ENCODE data around the gene KCNQ1OT1. TPM values are rescaled to one million over a fixed set of nuclear protein-coding genes. Genes with fewer than 3 reads are reported as not detected.
A peak's percentile ranks its signal among the peaks of the same experiment; 100 is the strongest.

The KCNQ1OT1 gene
- polyA plus RNA-seq, 1 donor from 2014 or later, result 0.09 TPM

DNA sequence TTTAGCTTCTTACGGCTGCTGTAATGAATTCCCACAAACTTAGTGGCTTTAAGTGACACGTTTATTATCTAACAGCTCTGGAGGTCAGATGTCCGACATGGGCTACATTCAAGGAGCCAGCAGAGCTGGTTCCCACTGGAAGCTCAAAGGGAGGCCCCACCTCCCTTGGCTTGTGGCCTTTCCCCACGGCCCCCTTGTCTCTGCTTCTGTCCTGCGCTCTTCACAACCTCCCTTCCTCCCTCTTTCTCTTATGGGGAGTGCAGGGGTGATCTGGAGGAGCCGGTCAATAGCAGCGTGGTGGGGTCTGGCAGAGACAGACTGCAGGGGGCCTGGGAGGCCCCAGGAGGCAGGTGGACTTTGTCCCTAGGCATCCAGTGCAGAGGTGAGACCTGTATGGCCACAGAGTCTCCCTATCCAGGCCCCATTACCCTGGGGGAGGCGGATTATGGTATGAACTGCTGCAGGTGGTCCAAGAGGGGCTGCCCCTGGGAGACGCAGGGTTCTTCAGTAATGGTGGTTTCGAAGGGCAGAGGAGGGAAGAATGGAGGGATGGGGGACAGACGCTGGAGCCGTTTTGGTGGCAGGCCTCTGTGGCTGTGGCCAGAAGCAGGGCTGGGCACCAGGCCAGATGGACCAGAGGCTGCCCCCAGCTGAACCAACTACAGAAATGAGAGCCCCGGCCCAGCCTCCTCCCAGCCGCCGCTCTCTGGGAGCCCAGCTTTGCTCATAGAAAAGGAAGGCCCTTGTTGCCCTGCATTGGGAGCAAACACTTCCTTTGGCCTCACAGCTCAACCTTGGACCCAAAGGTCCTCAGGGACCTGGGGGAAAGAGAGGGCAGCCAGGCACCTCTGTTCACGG lies 30.7 kb upstream of the KCNQ1OT1 start:
- peaks cover 5% of the 10 kb centered on the region for H3K36me3 Mint-ChIP-seq
- H3K27ac Mint-ChIP-seq, result no peak overlapping the region
- H3K27me3 Mint-ChIP-seq, result no peaks in the 10 kb centered on the region
- no peaks in the 10 kb centered on the region for H3K9me3 Mint-ChIP-seq
- H3K4me3 Mint-ChIP-seq, result no peak overlapping the region
- H3K4me1 Mint-ChIP-seq, result peaks cover 0 to 2% (median 0%) of the 10 kb centered on the region in 3 donors

- Mint-ChIP-seq H3K36me3 (peaks cover 5% of the 10 kb centered on the region), H3K4me1 (peaks cover 0 to 2% (median 0%) of the 10 kb centered on the region in 3 donors), H3K9me3 (no peaks in the 10 kb centered on the region), H3K4me3 (no peak overlapping the region), H3K27me3 (no peaks in the 10 kb centered on the region), H3K27ac (peak overlapping the region in 1 of 3 donors; percentile 53)
These were observed 30.0 kb upstream of the KCNQ1OT1 start for GRCh38 chr11:2729841-2730240.

GRCh38 chr11:2728663-2729332 lies 29.0 kb upstream of the KCNQ1OT1 start:
- Mint-ChIP-seq H3K36me3 (peaks cover 7% of the 10 kb centered on the region), H3K27me3 (peaks cover 1% of the 10 kb centered on the region), H3K27ac (peak overlapping the region in 1 of 3 donors; percentile 27)

GRCh38 chr11:2728128-2728662 lies 28.4 kb upstream of the KCNQ1OT1 start:
- H3K27ac Mint-ChIP-seq, result no peak overlapping the region
- no peaks in the 10 kb centered on the region for H3K9me3 Mint-ChIP-seq
- H3K27me3 Mint-ChIP-seq, result peaks cover 1% of the 10 kb centered on the region
- no peak overlapping the region for H3K4me3 Mint-ChIP-seq
- peaks cover 6% of the 10 kb centered on the region for H3K36me3 Mint-ChIP-seq
- peaks cover 0 to 4% (median 0%) of the 10 kb centered on the region in 3 donors for H3K4me1 Mint-ChIP-seq

More at GRCh38 chr11:2728663-2729332, 29.0 kb upstream of the KCNQ1OT1 start:
- Mint-ChIP-seq H3K4me1 (peaks cover 0 to 4% (median 0%) of the 10 kb centered on the region in 3 donors), H3K4me3 (no peak overlapping the region), H3K9me3 (no peaks in the 10 kb centered on the region)

DNA sequence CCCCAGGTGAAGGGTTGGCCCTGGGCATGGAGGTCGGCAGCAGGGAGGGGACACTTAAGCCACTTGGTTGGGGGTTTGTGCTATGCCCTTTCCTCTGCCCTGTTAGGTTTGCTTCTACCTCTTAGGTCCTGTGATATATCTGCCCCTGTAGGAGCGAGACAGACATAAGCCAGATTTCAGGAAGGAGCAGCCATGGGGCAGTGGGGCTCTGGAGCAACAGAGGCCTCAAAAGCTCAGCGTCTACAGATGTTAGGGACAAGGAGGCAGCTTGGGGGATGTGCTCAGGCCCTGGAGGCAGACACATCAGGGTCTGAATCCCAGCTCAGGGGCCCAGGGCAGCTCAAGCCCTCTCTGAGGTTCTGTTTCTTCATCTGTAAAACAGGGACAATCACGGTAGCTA lies 27.2 kb upstream of the KCNQ1OT1 start:
- Mint-ChIP-seq H3K4me1 (peaks cover 0 to 4% (median 0%) of the 10 kb centered on the region in 3 donors), H3K4me3 (no peak overlapping the region), H3K27ac (peak overlapping the region in 1 of 3 donors; percentile 45), H3K9me3 (no peaks in the 10 kb centered on the region), H3K36me3 (peaks cover 7% of the 10 kb centered on the region), H3K27me3 (peaks cover 1% of the 10 kb centered on the region)

- no peaks in the 10 kb centered on the region for H3K9me3 Mint-ChIP-seq
- peaks cover 7% of the 10 kb centered on the region for H3K36me3 Mint-ChIP-seq
- H3K27ac Mint-ChIP-seq, result no peak overlapping the region
- H3K4me3 Mint-ChIP-seq, result no peak overlapping the region
- peaks cover 1% of the 10 kb centered on the region for H3K27me3 Mint-ChIP-seq
- peaks cover 0 to 4% (median 0%) of the 10 kb centered on the region in 3 donors for H3K4me1 Mint-ChIP-seq
These were observed 25.8 kb upstream of the KCNQ1OT1 start for GRCh38 chr11:2725368-2726300.

DNA sequence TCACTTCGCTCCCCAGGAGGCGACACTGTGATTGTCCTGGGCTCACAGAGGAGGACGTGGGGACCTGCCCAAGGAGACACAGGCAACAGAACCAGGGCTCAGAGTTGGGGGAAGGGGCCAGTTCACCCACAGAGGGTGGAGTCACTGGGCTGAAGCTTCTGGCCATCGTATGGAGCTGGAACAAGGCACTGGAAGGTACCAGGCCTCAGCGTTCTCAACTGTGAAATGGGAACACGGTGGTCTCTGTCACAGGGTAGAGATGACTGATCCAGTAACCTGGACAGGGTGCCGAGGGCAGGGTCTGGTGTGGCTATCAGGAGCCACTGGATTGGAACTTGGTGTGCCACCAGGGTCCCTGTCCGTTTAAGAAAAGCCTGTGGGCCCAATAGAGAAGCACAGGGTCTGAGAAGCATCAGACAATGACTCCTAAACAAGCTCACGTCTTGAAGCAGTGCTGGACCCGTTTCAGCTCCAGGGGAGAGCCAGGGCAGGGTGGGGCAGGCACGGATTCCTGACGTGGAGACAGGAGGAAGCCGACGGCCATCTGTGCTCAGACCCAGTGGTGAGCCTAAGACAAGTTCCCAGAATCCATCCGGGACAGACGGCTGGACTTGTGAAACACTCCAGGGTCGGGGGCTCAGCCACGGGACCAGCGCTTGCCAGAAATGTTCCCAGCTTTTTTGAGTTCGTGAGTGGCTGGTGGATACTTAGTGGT lies 25.0 kb upstream of the KCNQ1OT1 start:
- Mint-ChIP-seq H3K4me3 (peak overlapping the region in 1 of 4 donors; percentile 15), H3K4me1 (peaks cover 0 to 4% (median 0%) of the 10 kb centered on the region in 3 donors), H3K27me3 (peaks cover 1% of the 10 kb centered on the region), H3K36me3 (peaks cover 7% of the 10 kb centered on the region), H3K9me3 (no peaks in the 10 kb centered on the region), H3K27ac (no peak overlapping the region)

- H3K4me3 Mint-ChIP-seq, result no peak overlapping the region
- H3K27me3 Mint-ChIP-seq, result peaks cover 1% of the 10 kb centered on the region
- no peaks in the 10 kb centered on the region for H3K9me3 Mint-ChIP-seq
- peaks cover 4% of the 10 kb centered on the region for H3K36me3 Mint-ChIP-seq
- H3K27ac Mint-ChIP-seq, result no peak overlapping the region
- peaks cover 0 to 4% (median 0%) of the 10 kb centered on the region in 3 donors for H3K4me1 Mint-ChIP-seq
These were observed 24.3 kb upstream of the KCNQ1OT1 start for GRCh38 chr11:2724104-2724503.

DNA sequence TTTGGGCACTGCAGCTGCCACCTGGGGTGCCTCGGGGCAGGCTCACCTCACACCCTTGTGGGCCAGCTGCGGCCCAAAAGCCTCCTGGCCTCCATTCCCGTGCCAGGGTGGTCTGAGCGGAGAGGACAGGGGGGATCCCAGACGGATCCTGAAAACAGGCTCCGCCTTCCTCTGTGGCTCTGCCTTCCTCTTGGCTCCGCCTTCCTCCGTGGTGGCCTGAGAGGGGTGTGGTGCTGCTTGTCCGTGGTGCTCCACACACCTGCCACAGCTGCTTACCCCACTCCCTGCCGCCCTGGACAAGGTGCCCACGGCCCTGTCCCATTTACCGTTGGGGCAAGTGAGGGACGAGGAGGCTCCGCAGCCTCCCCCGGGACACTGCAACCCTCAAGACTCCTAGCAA lies 23.2 kb upstream of the KCNQ1OT1 start:
- H3K36me3 Mint-ChIP-seq, result peaks cover 4% of the 10 kb centered on the region
- H3K27me3 Mint-ChIP-seq, result peaks cover 1% of the 10 kb centered on the region
- H3K4me1 Mint-ChIP-seq, result peaks cover 0 to 3% (median 0%) of the 10 kb centered on the region in 3 donors
- H3K4me3 Mint-ChIP-seq, result no peak overlapping the region
- no peak overlapping the region for H3K27ac Mint-ChIP-seq
- H3K9me3 Mint-ChIP-seq, result no peaks in the 10 kb centered on the region

- Mint-ChIP-seq H3K27me3 (peaks cover 1% of the 10 kb centered on the region), H3K4me3 (no peak overlapping the region), H3K36me3 (peaks cover 4% of the 10 kb centered on the region), H3K9me3 (no peaks in the 10 kb centered on the region), H3K27ac (peak overlapping the region in 1 of 3 donors; percentile 47), H3K4me1 (peaks cover 0 to 3% (median 0%) of the 10 kb centered on the region in 3 donors)
These were observed 21.6 kb upstream of the KCNQ1OT1 start for GRCh38 chr11:2721210-2721916.

DNA sequence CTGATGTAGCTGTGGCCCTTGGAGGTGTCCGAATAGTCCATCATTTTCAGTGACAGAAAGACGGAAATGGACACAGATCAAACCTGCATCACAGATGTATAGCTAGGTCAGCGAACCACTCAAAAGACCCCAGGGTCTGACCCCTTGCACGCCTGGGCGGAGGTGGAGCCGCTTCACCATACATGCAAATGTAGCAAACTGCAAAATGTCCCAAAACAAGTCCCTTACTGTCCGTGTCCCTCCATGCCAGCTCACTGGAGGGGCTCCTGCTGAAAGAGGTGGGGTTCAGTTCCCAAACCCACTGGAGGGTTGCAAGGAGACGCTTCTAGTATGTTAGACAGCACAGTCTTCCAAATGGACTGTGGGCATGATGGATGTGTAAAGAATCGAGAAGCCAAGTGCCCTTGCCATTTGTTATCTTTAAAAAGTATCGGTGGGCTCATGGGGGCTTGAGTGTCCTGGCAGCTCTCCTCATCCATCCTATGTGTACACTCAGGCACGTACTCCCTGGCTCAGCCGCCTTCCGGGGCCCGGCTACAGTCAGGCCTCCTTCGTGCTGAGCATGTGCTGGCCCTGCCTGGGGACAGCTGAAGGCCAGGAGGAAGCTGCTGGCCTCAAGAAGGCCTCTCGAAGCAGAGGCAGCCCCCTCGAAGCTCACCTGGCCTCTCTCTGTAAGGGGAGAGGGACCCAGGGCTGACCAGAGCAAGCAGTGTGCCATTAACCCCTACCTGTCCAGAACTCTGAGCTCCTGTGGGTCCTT lies 20.2 kb upstream of the KCNQ1OT1 start:
- Mint-ChIP-seq H3K4me3 (peak overlapping the region in 1 of 4 donors; percentile 68), H3K36me3 (peaks cover 4% of the 10 kb centered on the region), H3K9me3 (no peaks in the 10 kb centered on the region), H3K27me3 (peaks cover 1% of the 10 kb centered on the region), H3K4me1 (peaks cover 0 to 4% (median 0%) of the 10 kb centered on the region in 3 donors), H3K27ac (peak overlapping the region in 1 of 3 donors; percentile 62)

DNA sequence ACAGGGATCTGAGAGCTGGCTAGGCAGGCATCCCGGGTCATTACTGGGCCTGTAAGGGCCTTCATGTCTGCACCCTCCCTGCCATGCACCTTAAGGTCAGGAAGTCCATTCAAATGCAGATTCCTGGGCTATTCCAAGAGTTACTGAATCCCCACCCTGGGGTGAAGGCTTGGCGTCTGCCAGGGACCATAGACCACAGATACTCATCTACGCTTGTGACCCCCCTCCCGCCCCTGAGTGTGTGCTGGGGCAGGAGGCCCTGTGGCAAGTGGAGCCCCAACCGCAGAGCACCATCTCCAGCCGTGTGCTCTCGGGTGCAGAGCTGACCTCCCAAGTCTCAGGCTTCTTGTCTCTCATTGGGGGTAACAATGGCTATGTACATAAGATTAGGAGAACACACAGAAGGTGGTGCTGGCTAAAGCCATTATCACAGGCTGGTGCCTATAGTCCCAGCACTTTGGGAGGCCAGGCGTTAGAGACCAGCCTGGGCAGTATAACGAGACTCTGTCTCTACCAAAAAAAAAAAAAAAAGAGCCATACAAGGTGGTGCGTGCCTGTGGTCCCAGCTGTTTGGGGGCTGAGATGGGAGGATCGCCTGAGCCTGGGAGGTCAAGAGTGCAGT lies 19.1 kb upstream of the KCNQ1OT1 start:
- H3K27ac Mint-ChIP-seq, result no peak overlapping the region
- peaks cover 0 to 3% (median 0%) of the 10 kb centered on the region in 3 donors for H3K4me1 Mint-ChIP-seq

More for the DNA sequence above, 19.1 kb upstream of the KCNQ1OT1 start:
- Mint-ChIP-seq H3K4me3 (no peak overlapping the region), H3K9me3 (no peaks in the 10 kb centered on the region), H3K27me3 (peaks cover under 1% of the 10 kb centered on the region), H3K36me3 (peaks cover 2% of the 10 kb centered on the region)
